CD4-positive, CD25-positive, alpha-beta regulatory T cell (primary cell): ENCODE measurements around the gene DOCK1. TPM values are rescaled to one million over a fixed set of nuclear protein-coding genes. Genes with fewer than 3 reads are reported as not detected.
A peak's percentile ranks its signal among the peaks of the same experiment; 100 is the strongest.
"Not testable (repeated sequence)": the region's sequence is repeated elsewhere in the genome, so short reads cannot be mapped to it uniquely, and the experiment has no call there.

Source experiments
- ATAC-seq, 2 donors: fragments of 150-1000 bp; cut with Tn5 transposase; one replicate each; pipeline ENCODE4 v1.10.0; 2021; ENCODE audit warnings: low read depth in 2 of 2, moderate number of reproducible peaks in 2 of 2, moderate library complexity in 1 of 2
- DNase-seq, 3 donors: peaks; one replicate each; pipeline versions ENCODE4 v3.0.0 to v3.0.0-alpha.2; 2012 to 2022; ENCODE audit warnings: mixed read lengths in 1 of 3
- H3K27ac ChIP-seq: one replicate; pipeline ENCODE4 v1.7.0; 2013; ENCODE audit warnings: mild to moderate bottlenecking, low read length; ENCODE audit not compliant: insufficient read depth, poor library complexity, severe bottlenecking
- H3K27me3 ChIP-seq: one replicate; pipeline ENCODE4 v1.7.0; 2013; ENCODE audit warnings: low read length; ENCODE audit not compliant: control insufficient read depth, insufficient read depth
- H3K36me3 ChIP-seq: one replicate; pipeline ENCODE4 v1.7.0; 2013; ENCODE audit warnings: mild to moderate bottlenecking, low read length, moderate library complexity; ENCODE audit not compliant: control insufficient read depth, insufficient read depth
- H3K4me1 ChIP-seq: 2 replicates; pipeline ENCODE4 v1.7.0; 2013; ENCODE audit warnings: mild to moderate bottlenecking, low read length; ENCODE audit not compliant: insufficient read depth, control insufficient read depth, poor library complexity, severe bottlenecking
- H3K4me3 ChIP-seq: one replicate; pipeline ENCODE4 v1.7.0; 2013; ENCODE audit warnings: low read depth, mild to moderate bottlenecking, low read length, moderate library complexity
- H3K9me3 ChIP-seq, 2 experiments: 1 replicate in 1 of 2; 2 replicates in 1 of 2; pipeline ENCODE4 v1.7.0; 2013; ENCODE audit warnings: low read length in 2 of 2, mild to moderate bottlenecking in 1 of 2, moderate library complexity in 1 of 2; ENCODE audit not compliant: control insufficient read depth in 2 of 2
- H3K27ac Mint-ChIP-seq, 3 donors: one replicate each; pipeline ENCODE4 v1.8.0; 2020 to 2022; ENCODE audit warnings: mild to moderate bottlenecking in 3 of 3, mixed read lengths in 3 of 3, moderate library complexity in 2 of 3
- H3K27me3 Mint-ChIP-seq: one replicate; pipeline ENCODE4 v1.8.0; 2022; ENCODE audit warnings: mild to moderate bottlenecking, mixed read lengths
- H3K36me3 Mint-ChIP-seq: one replicate; pipeline ENCODE4 v1.8.0; 2020; ENCODE audit warnings: mixed read lengths
- H3K4me1 Mint-ChIP-seq, 4 donors: one replicate each; pipeline ENCODE4 v1.8.0; 2020 to 2022; ENCODE audit warnings: mixed read lengths in 4 of 4, mild to moderate bottlenecking in 1 of 4
- H3K4me3 Mint-ChIP-seq, 4 donors: one replicate each; pipeline ENCODE4 v1.8.0; 2020 to 2022; ENCODE audit warnings: mild to moderate bottlenecking in 4 of 4, mixed read lengths in 4 of 4, moderate library complexity in 3 of 4
- H3K9me3 Mint-ChIP-seq, 7 donors: one replicate each; pipeline ENCODE4 v1.8.0; 2020 to 2022; ENCODE audit warnings: mixed read lengths in 7 of 7, mild to moderate bottlenecking in 3 of 7, moderate library complexity in 2 of 7
- polyA plus RNA-seq, 4 donors: library from polyadenylated mRNA; unstranded; fragments of 300-500 nt; fragmentation: Illumina TruSeq; gene quantifications; one replicate each; pipeline ENCODE4 v1.2.3, GENCODE V29; 2021
- total RNA-seq: library from RNA; stranded (reverse); gene quantifications from one replicate; pipeline ENCODE4 v1.2.3, GENCODE V29; 2022

The DOCK1 gene
- total and polyA plus RNA-seq, 5 donors from 2014 or later, result 0.20 TPM; not detected in 4

DNA sequence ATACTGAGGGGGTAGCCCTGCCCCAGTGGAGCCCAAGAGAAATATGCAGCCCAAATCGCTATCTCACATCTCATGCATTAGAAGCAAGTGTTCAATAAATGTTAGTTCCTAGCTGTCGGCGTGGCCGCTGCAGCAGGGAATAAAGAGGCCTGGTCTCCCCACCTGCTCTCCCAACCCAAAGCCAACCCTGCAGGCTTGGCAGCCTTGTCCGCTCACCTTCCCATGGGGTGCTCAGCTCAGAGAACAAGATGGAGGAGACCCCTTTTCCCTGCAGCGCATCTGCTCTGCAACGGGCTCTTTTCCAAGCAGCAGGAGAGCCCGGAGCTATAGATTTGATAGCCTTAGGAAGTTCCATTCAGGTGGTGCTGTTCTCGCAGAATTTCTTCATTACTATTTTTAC is 12.0 kb upstream of the DOCK1 start:
- Mint-ChIP-seq H3K4me3 (no peak overlapping the region), H3K9me3 (peaks cover 0 to 9% (median 4%) of the 10 kb centered on the region in 7 donors), H3K4me1 (no peaks in the 10 kb centered on the region), H3K36me3 (no peaks in the 10 kb centered on the region), H3K27me3 (no peaks in the 10 kb centered on the region), H3K27ac (no peak overlapping the region)
- no peak overlapping the region for H3K27ac ChIP-seq
- peaks cover 0 to under 1% of the 10 kb centered on the region in 2 experiments for H3K9me3 ChIP-seq
- no peaks in the 10 kb centered on the region for H3K4me1 ChIP-seq
- ATAC-seq, result no peak
- H3K27me3 ChIP-seq, result no peaks in the 10 kb centered on the region
- DNase-seq, result no peak
- H3K36me3 ChIP-seq, result no peaks in the 10 kb centered on the region
- H3K4me3 ChIP-seq, result no peak overlapping the region

GRCh38 chr10:126893841-126894240 is 11.4 kb upstream of the DOCK1 start:
- Mint-ChIP-seq H3K4me1 (no peaks in the 10 kb centered on the region), H3K27me3 (no peaks in the 10 kb centered on the region), H3K9me3 (peaks cover 0 to 14% (median 4%) of the 10 kb centered on the region in 7 donors), H3K36me3 (no peaks in the 10 kb centered on the region), H3K4me3 (no peak overlapping the region), H3K27ac (no peak overlapping the region)
- DNase-seq (no peak), ATAC-seq (no peak)
- Histone ChIP-seq H3K9me3 (peaks cover 4 to 7% of the 10 kb centered on the region in 2 experiments), H3K36me3 (no peaks in the 10 kb centered on the region), H3K27ac (no peak overlapping the region), H3K4me1 (no peaks in the 10 kb centered on the region), H3K27me3 (no peaks in the 10 kb centered on the region), H3K4me3 (no peak overlapping the region)

- DNase-seq, result no peak
- Mint-ChIP-seq H3K4me3 (no peak overlapping the region), H3K27me3 (no peaks in the 10 kb centered on the region), H3K9me3 (peaks cover 0 to 21% (median 4%) of the 10 kb centered on the region in 7 donors), H3K4me1 (no peaks in the 10 kb centered on the region), H3K36me3 (no peaks in the 10 kb centered on the region), H3K27ac (no peak overlapping the region)
- no peaks in the 10 kb centered on the region for H3K4me1 ChIP-seq
- no peaks in the 10 kb centered on the region for H3K27me3 ChIP-seq
- no peak for ATAC-seq
- no peak overlapping the region for H3K4me3 ChIP-seq
- no peaks in the 10 kb centered on the region for H3K36me3 ChIP-seq
- H3K27ac ChIP-seq, result no peak overlapping the region
- H3K9me3 ChIP-seq, result peaks cover 7 to 9% of the 10 kb centered on the region in 2 experiments
These were observed 9.9 kb upstream of the DOCK1 start for GRCh38 chr10:126895214-126895781.

GRCh38 chr10:126898460-126898859 is 6.8 kb upstream of the DOCK1 start:
- no peak for DNase-seq

GRCh38 chr10:126899529-126899928 is 5.7 kb upstream of the DOCK1 start:
- peak overlapping the region in 1 of 4 donors; percentile 16 for H3K4me3 Mint-ChIP-seq
- H3K9me3 Mint-ChIP-seq, result peaks cover 0 to 24% (median 3%) of the 10 kb centered on the region in 7 donors
- H3K27me3 ChIP-seq, H3K9me3 ChIP-seq, H3K36me3 ChIP-seq, DNase-seq, H3K36me3 Mint-ChIP-seq, H3K4me3 ChIP-seq, H3K4me1 ChIP-seq, ATAC-seq, H3K4me1 Mint-ChIP-seq, H3K27ac ChIP-seq: not testable (repeated sequence)
- H3K27ac Mint-ChIP-seq, result peak overlapping the region in 1 of 3 donors; percentile 62
- peaks cover 11% of the 10 kb centered on the region for H3K27me3 Mint-ChIP-seq

More at GRCh38 chr10:126898460-126898859, 6.8 kb upstream of the DOCK1 start:
- no peak for ATAC-seq
- Histone ChIP-seq H3K4me1 (no peaks in the 10 kb centered on the region), H3K9me3 (peaks cover 7 to 9% of the 10 kb centered on the region in 2 experiments), H3K27ac (no peak overlapping the region), H3K4me3 (no peak overlapping the region), H3K27me3 (no peaks in the 10 kb centered on the region), H3K36me3 (no peaks in the 10 kb centered on the region)
- no peaks in the 10 kb centered on the region for H3K4me1 Mint-ChIP-seq
- H3K36me3 Mint-ChIP-seq, result no peaks in the 10 kb centered on the region
- no peak overlapping the region for H3K4me3 Mint-ChIP-seq
- peaks cover 0 to 21% (median 2%) of the 10 kb centered on the region in 7 donors for H3K9me3 Mint-ChIP-seq
- H3K27me3 Mint-ChIP-seq, result no peaks in the 10 kb centered on the region
- H3K27ac Mint-ChIP-seq, result no peak overlapping the region

GRCh38 chr10:126902157-126902556 is 3.1 kb upstream of the DOCK1 start:
- H3K4me3 ChIP-seq, result no peak overlapping the region
- H3K9me3 ChIP-seq, result peaks cover 7 to 9% of the 10 kb centered on the region in 2 experiments
- Mint-ChIP-seq H3K36me3 (no peaks in the 10 kb centered on the region), H3K9me3 (peaks cover 0 to 29% (median 4%) of the 10 kb centered on the region in 7 donors), H3K4me1 (peaks cover 0 to 2% (median 0%) of the 10 kb centered on the region in 4 donors), H3K27ac (no peak overlapping the region), H3K27me3 (peaks cover 19% of the 10 kb centered on the region), H3K4me3 (no peak overlapping the region)
- ATAC-seq, result no peak
- no peaks in the 10 kb centered on the region for H3K27me3 ChIP-seq
- no peaks in the 10 kb centered on the region for H3K4me1 ChIP-seq
- DNase-seq, result no peak
- no peaks in the 10 kb centered on the region for H3K36me3 ChIP-seq
- no peak overlapping the region for H3K27ac ChIP-seq

DNA sequence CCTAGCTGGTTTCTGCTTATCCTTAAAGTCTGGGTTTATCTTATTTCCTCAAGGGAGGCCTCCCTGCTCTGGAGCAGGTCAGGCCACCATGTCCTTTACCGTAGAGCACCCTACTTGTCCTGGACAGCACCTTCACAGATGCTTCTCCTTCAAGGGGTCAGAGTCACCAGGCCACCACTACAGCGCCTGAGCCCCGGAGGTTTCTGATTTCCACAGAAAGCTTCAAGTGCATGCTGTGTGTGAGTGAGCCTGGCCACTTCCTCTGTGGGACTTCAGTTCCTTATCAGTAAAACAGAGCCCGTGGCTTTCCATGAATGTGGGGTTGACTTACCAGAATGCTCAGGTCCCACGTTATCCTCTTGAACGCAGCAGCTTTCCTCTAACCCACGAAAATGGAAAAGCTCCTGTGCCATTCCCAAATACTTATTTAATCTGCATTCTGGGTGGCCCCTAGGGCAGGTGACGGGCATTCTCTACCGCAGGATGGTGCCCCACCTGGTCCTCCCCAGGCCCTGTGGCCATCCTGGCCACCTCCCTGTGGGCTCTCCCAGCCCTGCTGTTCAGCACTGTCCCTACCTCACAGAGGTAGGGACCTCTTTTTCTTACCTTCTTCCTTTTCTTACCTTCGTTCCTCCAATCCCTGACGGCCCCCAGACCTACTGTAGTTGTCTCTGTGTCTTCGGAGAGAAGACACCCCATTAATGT is 1.4 kb upstream of the DOCK1 start:
- no peak overlapping the region for H3K4me3 ChIP-seq
- Mint-ChIP-seq H3K27ac (no peak overlapping the region), H3K9me3 (peaks cover 0 to 19% (median 0%) of the 10 kb centered on the region in 7 donors), H3K27me3 (peaks cover 19% of the 10 kb centered on the region), H3K36me3 (no peaks in the 10 kb centered on the region), H3K4me3 (peak overlapping the region in 1 of 4 donors; percentile 63), H3K4me1 (peaks cover 0 to 2% (median 0%) of the 10 kb centered on the region in 4 donors)
- H3K9me3 ChIP-seq, result peaks cover 3% of the 10 kb centered on the region in 2 experiments
- no peak overlapping the region for H3K27ac ChIP-seq
- H3K27me3 ChIP-seq, result no peaks in the 10 kb centered on the region
- no peaks in the 10 kb centered on the region for H3K36me3 ChIP-seq
- no peak for DNase-seq
- ATAC-seq, result no peak
- no peaks in the 10 kb centered on the region for H3K4me1 ChIP-seq

GRCh38 chr10:126904516-126904817 is 761 bp upstream of the DOCK1 start:
- no peaks in the 10 kb centered on the region for H3K9me3 ChIP-seq
- H3K27ac ChIP-seq, result no peak overlapping the region
- H3K4me1 Mint-ChIP-seq, result peaks cover 0 to 2% (median 0%) of the 10 kb centered on the region in 4 donors
- no peaks in the 10 kb centered on the region for H3K27me3 ChIP-seq
- no peak overlapping the region for H3K4me3 ChIP-seq
- peaks cover 19% of the 10 kb centered on the region for H3K27me3 Mint-ChIP-seq
- no peak overlapping the region for H3K27ac Mint-ChIP-seq
- no peaks in the 10 kb centered on the region for H3K36me3 Mint-ChIP-seq
- no peaks in the 10 kb centered on the region for H3K36me3 ChIP-seq
- peaks cover 0 to 15% (median 0%) of the 10 kb centered on the region in 7 donors for H3K9me3 Mint-ChIP-seq
- H3K4me1 ChIP-seq, result no peaks in the 10 kb centered on the region
- DNase-seq (no peak), ATAC-seq (no peak)
- H3K4me3 Mint-ChIP-seq, result no peak overlapping the region
